Activated CD8-positive, alpha-beta memory T cell treated with anti-CD3 and anti-CD28 coated beads, Interleukin-2, amount 10 ng/mL, durations not matched to agents 7 days and 5 days (primary cell): ENCODE data around the gene THRAP3. TPM values are rescaled to one million over a fixed set of nuclear protein-coding genes. Genes with fewer than 3 reads are reported as not detected.

Source experiments
- ATAC-seq: fragments of 150-1000 bp; cut with Tn5 transposase; one replicate; pipeline ENCODE4 v1.10.0; 2021; ENCODE audit warnings: moderate library complexity
- CTCF ChIA-PET: fragments of 350-600 bp; sonication (Branson Sonifier 250); formaldehyde crosslinking; loops from one replicate; lab custom pipeline; 2021; ENCODE audit warnings: antibody characterized with exemption; lab: Charles Lee
- DNase-seq: peaks from one replicate; pipeline ENCODE4 v3.0.0-alpha.2; 2020
- H3K27ac Mint-ChIP-seq: one replicate; pipeline ENCODE4 v1.8.0; 2021; ENCODE audit warnings: mild to moderate bottlenecking, mixed read lengths
- H3K27me3 Mint-ChIP-seq: one replicate; pipeline ENCODE4 v1.8.0; 2021; ENCODE audit warnings: mixed read lengths
- H3K36me3 Mint-ChIP-seq: one replicate; pipeline ENCODE4 v1.8.0; 2021; ENCODE audit warnings: mild to moderate bottlenecking, mixed read lengths
- H3K4me1 Mint-ChIP-seq: one replicate; pipeline ENCODE4 v1.8.0; 2021; ENCODE audit warnings: mixed read lengths
- H3K4me3 Mint-ChIP-seq: one replicate; pipeline ENCODE4 v1.8.0; 2021; ENCODE audit warnings: mild to moderate bottlenecking, moderate library complexity, mixed read lengths
- H3K9me3 Mint-ChIP-seq: one replicate; pipeline ENCODE4 v1.8.0; 2022; ENCODE audit warnings: low read depth, mixed read lengths
- total RNA-seq, 2 experiments: library from RNA; stranded (reverse); gene quantifications; one replicate each; pipeline ENCODE4 v1.2.3, GENCODE V29; 2021

The THRAP3 gene
- total RNA-seq, 2 experiments from 2014 or later, result 129 to 166 TPM

DNA sequence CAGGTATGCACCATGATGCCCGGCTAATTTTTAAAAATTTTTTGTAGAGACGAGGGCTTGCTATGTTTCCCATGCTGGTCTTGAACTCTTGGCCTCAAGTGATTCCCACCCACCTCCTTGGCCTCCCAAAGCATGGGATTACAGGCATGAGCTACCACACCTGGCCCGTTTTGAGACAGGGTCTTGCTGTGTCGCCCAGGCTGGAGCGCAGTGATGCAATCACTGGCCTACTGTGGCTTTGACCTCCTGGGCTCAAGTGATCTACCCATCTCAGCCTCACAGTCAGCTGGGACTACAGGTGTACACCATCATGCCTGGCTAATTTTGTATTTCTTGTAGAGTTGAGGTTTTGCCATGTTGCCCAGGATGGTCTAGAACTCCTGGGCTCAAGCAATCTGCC, 74.4 kb downstream of the THRAP3 start:
- Mint-ChIP-seq H3K9me3 (no peaks in the 10 kb centered on the region), H3K27me3 (no peaks in the 10 kb centered on the region), H3K27ac (no peak overlapping the region), H3K36me3 (peaks cover 51% of the 10 kb centered on the region), H3K4me3 (no peak overlapping the region), H3K4me1 (peaks cover 2% of the 10 kb centered on the region)
- no peak for ATAC-seq
- DNase-seq, result no peak
- CTCF ChIA-PET, result interaction anchor here (0.6 to 1.8 kb wide), 2 partner anchors 13 to 459 kb away, joined by 3 to 6 read pairs; no protein-coding TSS in a partner anchor

DNA sequence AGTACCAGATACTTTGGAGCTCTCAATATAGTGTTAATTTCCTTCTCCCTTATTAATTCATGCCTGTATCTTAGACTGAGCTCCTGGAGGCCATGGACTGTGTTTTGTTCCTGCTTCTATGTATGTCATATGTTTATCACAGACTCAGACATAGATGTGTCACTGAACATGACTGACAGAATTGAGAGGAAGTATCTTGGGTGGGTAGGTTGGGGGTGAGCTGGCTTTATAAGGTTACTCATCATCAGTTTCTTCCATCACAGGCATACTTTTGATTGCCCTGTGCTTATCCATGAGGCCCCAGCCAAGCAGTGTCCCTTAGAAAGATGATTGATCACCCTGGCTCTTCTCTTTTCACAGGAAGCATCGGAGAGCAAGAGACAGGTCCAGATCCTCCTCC, 76.3 kb downstream of the THRAP3 start:
- H3K27me3 Mint-ChIP-seq, result no peaks in the 10 kb centered on the region
- H3K36me3 Mint-ChIP-seq, result peaks cover 51% of the 10 kb centered on the region
- DNase-seq (no peak), ATAC-seq (no peak)
- H3K9me3 Mint-ChIP-seq, result no peaks in the 10 kb centered on the region
- CTCF ChIA-PET, result interaction anchor here (1.1 to 2.3 kb wide), 9 partner anchors 9 to 151 kb away, joined by 3 to 10 read pairs (median 4); partner anchors contain the start of genes THRAP3 and TRAPPC3
- peak overlapping the region; percentile 12 for H3K27ac Mint-ChIP-seq
- H3K4me3 Mint-ChIP-seq, result no peak overlapping the region
- H3K4me1 Mint-ChIP-seq, result peaks cover 12% of the 10 kb centered on the region

DNA sequence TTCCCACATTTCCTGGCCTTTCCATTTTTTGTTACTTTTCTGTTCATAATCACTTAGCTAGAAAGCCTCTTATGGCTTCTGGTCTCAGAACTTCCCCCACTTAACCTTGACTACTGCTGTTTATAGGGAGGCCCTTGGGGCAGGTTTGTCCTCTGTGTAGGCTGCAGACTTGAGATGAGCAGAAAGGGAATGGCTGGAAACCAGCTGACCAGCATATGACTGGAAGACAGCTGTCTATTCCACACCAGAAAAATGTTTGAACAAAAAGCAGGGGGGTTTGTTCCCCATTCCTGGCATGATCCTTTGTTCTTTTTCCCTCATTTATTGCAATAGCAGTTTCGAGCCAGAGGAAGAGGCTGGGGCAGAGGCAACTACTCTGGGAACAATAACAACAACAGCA, 77.0 kb downstream of the THRAP3 start:
- ATAC-seq (no peak), DNase-seq (no peak)
- Mint-ChIP-seq H3K4me3 (no peak overlapping the region), H3K36me3 (peaks cover 47% of the 10 kb centered on the region), H3K27me3 (no peaks in the 10 kb centered on the region), H3K9me3 (no peaks in the 10 kb centered on the region), H3K4me1 (peaks cover 15% of the 10 kb centered on the region), H3K27ac (peak overlapping the region; percentile 39)
- CTCF ChIA-PET, result interaction anchor here (0.9 to 2.3 kb wide), 8 partner anchors 9 to 152 kb away, joined by 3 to 10 read pairs (median 4); partner anchors contain the start of genes THRAP3 and TRAPPC3

DNA sequence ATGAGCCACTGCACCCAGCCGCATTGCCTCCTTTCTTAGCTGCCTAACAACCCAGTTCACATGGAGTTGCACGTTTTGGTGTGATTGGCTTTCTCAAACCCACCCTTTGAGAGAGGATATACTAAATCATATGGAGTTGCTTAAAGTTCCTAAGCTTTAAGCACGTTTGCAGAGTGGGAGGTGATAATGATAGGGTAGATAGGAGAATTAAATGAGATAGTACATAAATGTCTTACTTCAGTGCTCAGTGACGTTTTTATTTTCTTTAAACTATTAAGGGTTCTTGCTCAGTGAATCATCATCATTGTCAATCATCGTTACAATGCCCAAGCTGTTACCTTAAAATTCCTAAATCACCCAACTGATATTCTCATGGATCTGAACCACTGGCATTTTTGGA, 79.0 kb downstream of the THRAP3 start:
- Mint-ChIP-seq H3K36me3 (peaks cover 33% of the 10 kb centered on the region), H3K4me1 (peaks cover 27% of the 10 kb centered on the region), H3K9me3 (no peaks in the 10 kb centered on the region), H3K4me3 (no peak overlapping the region), H3K27ac (no peak overlapping the region), H3K27me3 (no peaks in the 10 kb centered on the region)
- CTCF ChIA-PET, result interaction anchor here (2.0 kb wide), 1 partner anchor 169 kb away, joined by 5 read pairs; no protein-coding TSS in a partner anchor
- DNase-seq (no peak), ATAC-seq (no peak)

DNA sequence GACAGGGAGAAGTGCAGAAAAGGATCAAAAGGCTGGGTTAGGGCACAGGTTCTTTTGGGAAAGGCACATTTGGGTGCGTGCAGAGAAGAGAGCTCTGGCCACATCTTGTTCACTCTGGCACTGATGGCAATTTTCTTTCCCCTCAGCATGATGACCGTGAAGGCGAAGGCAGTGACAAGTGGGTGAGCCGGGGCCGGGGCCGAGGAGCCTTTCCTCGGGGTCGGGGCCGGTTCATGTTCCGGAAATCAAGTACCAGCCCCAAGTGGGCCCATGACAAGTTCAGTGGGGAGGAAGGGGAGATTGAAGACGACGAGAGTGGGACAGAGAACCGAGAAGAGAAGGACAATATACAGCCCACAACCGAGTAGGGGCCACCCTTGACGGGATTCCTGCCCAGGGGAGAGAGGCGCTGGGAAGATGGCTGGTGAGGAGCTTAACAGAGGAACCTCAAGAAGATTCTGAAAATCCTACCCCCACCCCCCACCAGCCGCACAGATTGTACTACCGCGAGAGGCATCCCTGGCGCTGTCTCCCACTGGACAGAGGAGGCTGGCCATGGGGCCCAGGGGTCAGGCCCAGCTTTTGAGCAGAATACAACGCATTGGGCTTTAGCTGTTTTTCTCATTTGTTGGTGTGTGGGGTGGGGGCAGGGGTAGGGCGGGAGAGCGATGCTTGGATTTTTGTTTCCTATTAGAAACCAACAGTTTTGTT, 79.6 kb downstream of the THRAP3 start:
- Mint-ChIP-seq H3K27ac (no peak overlapping the region), H3K36me3 (peaks cover 33% of the 10 kb centered on the region), H3K27me3 (no peaks in the 10 kb centered on the region), H3K4me1 (peaks cover 29% of the 10 kb centered on the region), H3K9me3 (no peaks in the 10 kb centered on the region), H3K4me3 (no peak overlapping the region)
- no peak for DNase-seq
- ATAC-seq, result no peak
- CTCF ChIA-PET, result interaction anchor here (1.1 to 2.0 kb wide), 2 partner anchors 19 to 169 kb away, joined by 4 to 5 read pairs; no protein-coding TSS in a partner anchor

DNA sequence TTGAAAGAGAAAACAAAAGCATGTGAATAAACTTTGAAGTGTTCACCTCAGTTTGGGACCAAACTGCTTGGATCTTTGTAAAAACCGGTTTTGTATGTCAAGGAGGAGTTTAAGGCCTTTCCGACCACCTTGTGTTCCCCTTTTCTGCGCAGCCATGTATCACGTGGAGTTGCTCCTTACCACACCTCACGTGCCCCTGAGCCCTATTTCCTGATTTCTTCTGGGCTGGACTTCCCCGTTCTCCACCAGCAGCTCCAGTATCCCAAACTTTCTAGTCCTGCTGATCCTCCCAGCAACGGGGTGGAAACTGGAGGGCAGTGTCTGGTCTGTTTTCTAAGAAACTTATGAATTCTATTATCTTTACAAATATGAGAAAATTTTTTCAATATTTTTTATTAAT, 80.3 kb downstream of the THRAP3 start:
- Mint-ChIP-seq H3K4me3 (no peak overlapping the region), H3K27me3 (no peaks in the 10 kb centered on the region), H3K27ac (no peak overlapping the region), H3K36me3 (peaks cover 37% of the 10 kb centered on the region), H3K9me3 (no peaks in the 10 kb centered on the region), H3K4me1 (peaks cover 29% of the 10 kb centered on the region)
- DNase-seq, result no peak
- CTCF ChIA-PET, result interaction anchor here (1.1 to 2.9 kb wide), 2 partner anchors 19 to 94 kb away, joined by 4 to 13 read pairs; partner anchors contain the start of gene LSM10
- no peak for ATAC-seq

DNA sequence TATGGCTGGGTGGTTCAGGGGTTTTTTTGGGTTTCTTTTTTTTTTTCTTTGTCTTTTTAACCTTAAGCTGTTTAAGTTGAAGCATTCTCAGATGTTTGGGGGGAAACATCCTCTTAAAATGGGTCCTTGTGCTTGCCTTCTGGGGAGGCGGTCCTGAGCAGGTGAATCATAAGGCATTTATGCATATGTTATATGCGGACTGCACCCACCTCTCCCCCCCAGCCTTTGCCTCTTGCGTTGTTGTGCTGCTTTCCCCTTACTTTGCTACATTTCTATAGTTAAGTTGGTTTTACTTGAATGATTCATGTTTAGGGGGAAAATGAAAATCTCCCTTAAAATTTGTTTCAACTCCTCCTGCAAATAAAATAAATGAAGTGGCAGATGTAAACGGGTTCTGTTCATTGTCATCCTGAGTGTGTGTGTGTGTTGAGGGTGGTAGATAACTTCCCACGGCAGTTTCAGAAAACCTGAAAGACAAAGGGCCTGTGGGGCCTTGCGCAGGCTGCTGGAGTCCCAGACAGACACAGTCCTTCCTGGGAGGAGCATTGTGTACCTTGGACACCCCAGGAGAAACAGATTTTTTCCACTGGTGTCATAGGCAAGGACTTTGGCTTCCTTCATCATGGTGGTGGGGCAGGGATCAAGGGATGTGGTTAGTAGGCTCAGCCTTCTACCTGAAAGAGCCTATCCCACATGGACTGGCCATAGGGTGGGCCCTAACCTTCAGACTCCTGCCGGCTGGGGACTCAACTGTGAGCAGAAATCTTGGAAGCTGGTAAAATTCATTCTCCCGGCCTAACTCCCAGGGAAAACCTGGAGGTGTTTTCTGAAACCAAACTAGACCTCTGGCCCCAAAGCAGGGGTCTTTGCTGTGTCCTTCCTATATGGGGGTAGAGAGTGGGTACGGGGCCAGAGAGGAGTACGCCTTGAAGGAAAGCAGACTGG, 81.0 kb downstream of the THRAP3 start:
- peaks cover 29% of the 10 kb centered on the region for H3K4me1 Mint-ChIP-seq
- H3K4me3 Mint-ChIP-seq, result peak overlapping the region; percentile 36
- H3K27me3 Mint-ChIP-seq, result no peaks in the 10 kb centered on the region
- H3K9me3 Mint-ChIP-seq, result no peaks in the 10 kb centered on the region
- peaks cover 35% of the 10 kb centered on the region for H3K36me3 Mint-ChIP-seq
- ATAC-seq (no peak), DNase-seq (no peak)
- CTCF ChIA-PET, result interaction anchor here (0.9 to 2.9 kb wide), 6 partner anchors 11 to 146 kb away, joined by 3 to 13 read pairs (median 8); partner anchors contain the start of genes EVA1B and LSM10
- peak overlapping the region; percentile 72 for H3K27ac Mint-ChIP-seq

DNA sequence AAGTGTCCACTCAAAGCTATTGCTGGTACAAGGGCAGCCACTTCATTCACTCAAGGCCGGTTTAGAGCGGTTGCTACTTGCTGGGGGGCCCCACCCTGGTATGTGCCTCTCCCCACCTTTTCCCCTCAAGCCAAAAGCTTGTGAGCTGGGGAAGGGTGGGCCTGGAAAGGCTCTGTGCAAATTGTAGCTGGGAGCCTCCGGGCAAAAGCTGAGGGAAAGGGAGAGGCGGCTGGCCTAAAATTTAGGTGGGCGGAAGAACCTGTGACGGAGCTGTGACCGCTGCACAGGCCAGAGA, 81.6 kb downstream of the THRAP3 start:
- no peak overlapping the region for H3K27ac Mint-ChIP-seq
- ATAC-seq, result no peak
- no peaks in the 10 kb centered on the region for H3K27me3 Mint-ChIP-seq
- CTCF ChIA-PET, result interaction anchor here (0.9 to 2.9 kb wide), 9 partner anchors 10 to 171 kb away, joined by 3 to 13 read pairs (median 6); partner anchors contain the start of genes EVA1B, LSM10 and THRAP3
- H3K4me1 Mint-ChIP-seq, result peaks cover 32% of the 10 kb centered on the region
- no peak for DNase-seq
- no peaks in the 10 kb centered on the region for H3K9me3 Mint-ChIP-seq
- H3K4me3 Mint-ChIP-seq, result peak overlapping the region; percentile 36
- peaks cover 31% of the 10 kb centered on the region for H3K36me3 Mint-ChIP-seq

DNA sequence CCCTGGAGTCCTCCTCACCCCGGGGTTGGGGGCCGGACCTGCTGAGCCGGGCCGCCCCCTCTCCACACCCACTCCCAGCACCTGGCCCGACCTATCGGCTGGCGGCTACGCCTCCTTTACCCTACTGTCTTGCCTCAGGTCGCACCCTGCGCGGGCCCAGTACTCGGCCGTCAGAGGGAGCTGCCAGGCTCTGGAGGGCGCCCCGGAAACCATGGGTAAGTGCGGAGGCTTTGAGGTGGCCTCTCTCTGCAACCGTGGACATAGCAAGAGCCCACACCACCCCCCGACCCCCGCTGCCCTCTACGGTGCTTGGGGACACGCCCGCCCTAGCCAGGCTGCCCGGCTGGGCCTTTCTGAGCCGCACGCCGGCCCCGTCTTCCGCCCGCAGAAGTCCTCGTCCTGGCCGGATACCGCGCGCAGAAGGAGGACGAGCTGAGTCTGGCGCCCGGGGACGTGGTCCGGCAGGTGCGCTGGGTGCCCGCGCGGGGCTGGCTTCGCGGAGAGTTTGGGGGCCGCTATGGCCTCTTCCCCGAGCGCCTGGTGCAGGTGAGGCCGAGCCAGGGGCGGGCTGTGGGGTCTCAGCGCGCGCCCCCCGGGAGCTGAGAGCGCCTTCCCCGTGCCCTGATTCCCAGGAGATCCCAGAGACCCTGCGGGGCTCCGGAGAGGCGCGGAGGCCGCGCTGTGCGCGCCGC, 82.1 kb downstream of the THRAP3 start, which contains the start of gene SH3D21:
Gene SH3D21, plus strand, starts transcription at position 159 of the 692 bp plus-strand sequence. Its CDS starts 53 bp downstream, at position 212.
- Mint-ChIP-seq H3K9me3 (no peaks in the 10 kb centered on the region), H3K27ac (peak within 1 kb of the TSS; percentile 87), H3K27me3 (no peaks in the 10 kb centered on the region), H3K4me1 (peaks cover 32% of the 10 kb centered on the region), H3K36me3 (peaks cover 27% of the 10 kb centered on the region), H3K4me3 (peak within 1 kb of the TSS; percentile 89)
- ATAC-seq, result peak; percentile 38
- peak; percentile 71 for DNase-seq
- CTCF ChIA-PET, result interaction anchor here (0.6 to 2.9 kb wide), 17 partner anchors 10 to 210 kb away, joined by 3 to 13 read pairs (median 4); partner anchors contain the start of genes EVA1B, LSM10, THRAP3 and TRAPPC3

DNA sequence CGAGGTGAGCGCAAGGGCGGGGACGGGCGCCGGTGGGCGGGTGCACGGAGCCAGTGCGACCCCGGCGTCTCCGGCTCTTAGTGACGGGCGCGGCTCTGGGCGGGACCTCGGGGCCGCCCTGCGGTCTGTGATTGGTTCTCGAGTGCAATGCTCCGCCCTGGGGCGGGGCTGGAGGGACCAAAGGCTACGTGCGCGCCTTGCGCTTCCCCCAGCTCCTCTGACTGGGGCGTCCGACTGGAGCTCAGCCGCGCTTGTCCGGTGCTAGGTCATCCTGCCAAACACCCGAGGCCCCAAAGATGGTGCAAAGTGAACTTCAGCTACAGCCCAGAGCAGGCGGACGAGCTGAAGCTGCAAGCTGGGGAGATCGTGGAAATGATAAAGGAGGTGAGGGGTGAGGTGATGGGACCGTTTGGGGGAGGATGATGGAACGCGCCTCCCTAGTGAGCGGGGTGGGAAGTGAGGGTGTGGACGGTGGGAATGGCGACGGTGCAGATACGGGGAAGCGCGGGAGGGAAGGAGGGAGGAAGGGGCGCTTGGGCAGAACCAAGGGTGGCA, 82.7 kb downstream of the THRAP3 start:
- Mint-ChIP-seq H3K36me3 (peaks cover 28% of the 10 kb centered on the region), H3K27ac (peak overlapping the region; percentile 87), H3K27me3 (no peaks in the 10 kb centered on the region)

DNA sequence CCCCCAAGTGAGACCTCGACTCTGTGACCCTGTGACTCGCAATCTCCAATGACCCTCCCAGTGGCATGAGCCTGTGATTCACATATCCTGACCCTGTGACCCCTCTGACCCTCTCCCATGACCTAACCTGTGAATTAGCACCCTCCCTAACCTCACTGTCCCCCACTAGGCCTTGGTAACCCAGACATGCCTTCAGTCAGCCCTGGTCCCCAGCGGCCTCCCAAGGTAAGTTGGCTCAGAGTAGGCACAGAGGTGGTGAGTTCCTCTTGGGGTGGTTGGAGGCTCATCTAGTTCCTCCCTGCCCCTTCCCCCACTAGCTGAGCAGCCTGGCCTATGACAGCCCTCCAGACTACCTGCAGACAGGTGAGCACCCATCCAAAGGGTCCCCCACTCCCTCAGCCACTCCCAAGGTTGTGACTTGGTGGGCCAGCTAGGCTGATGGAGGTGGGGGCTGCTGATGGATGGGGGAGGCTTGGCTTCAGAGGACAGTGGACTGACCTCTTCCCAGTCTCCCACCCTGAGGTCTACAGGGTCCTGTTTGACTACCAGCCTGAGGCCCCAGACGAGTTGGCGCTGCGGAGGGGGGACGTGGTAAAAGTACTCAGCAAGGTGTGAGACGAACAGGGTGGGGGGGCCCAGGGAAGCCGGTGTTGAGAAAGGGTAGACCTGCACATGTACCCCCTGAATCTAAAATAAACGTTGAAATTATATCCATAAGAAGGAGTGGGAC, 83.5 kb downstream of the THRAP3 start:
- no peaks in the 10 kb centered on the region for H3K27me3 Mint-ChIP-seq
- H3K9me3 Mint-ChIP-seq, result no peaks in the 10 kb centered on the region
- DNase-seq (no peak), ATAC-seq (no peak)
- no peak overlapping the region for H3K27ac Mint-ChIP-seq
- CTCF ChIA-PET, result interaction anchor here (0.7 to 2.9 kb wide), 13 partner anchors 8 to 211 kb away, joined by 3 to 13 read pairs (median 4); partner anchors contain the start of genes EVA1B, LSM10 and TRAPPC3
- peaks cover 32% of the 10 kb centered on the region for H3K4me1 Mint-ChIP-seq
- peaks cover 24% of the 10 kb centered on the region for H3K36me3 Mint-ChIP-seq
- peak overlapping the region; percentile 89 for H3K4me3 Mint-ChIP-seq

More for the DNA sequence above, 82.7 kb downstream of the THRAP3 start:
- ATAC-seq (peak; percentile 99), DNase-seq (peak; percentile 95)
- CTCF ChIA-PET, result interaction anchor here (0.6 to 2.9 kb wide), 16 partner anchors 9 to 210 kb away, joined by 3 to 13 read pairs (median 4); partner anchors contain the start of genes EVA1B, LSM10, THRAP3 and TRAPPC3
- H3K9me3 Mint-ChIP-seq, result no peaks in the 10 kb centered on the region
- H3K4me3 Mint-ChIP-seq, result peak overlapping the region; percentile 89
- peaks cover 32% of the 10 kb centered on the region for H3K4me1 Mint-ChIP-seq
